Measurements from ENCODE around the gene WDR62.

GRCh38 chr19:36049080-36049698 is 5.5 kb upstream of the WDR62 start:
- no peak for TF ChIP-seq POLR2A (IDR thresholded peaks at IDR 0.05)
- TF ChIP-seq CTCF (IDR thresholded peaks at IDR 0.05): no peak
